K562 (cell line): ENCODE measurements around the gene DNAAF2. TPM values are rescaled to one million over a fixed set of nuclear protein-coding genes. Genes with fewer than 3 reads are reported as not detected.
A peak's percentile ranks its signal among the peaks of the same experiment; 100 is the strongest.

Experiments
- NFYB ChIP-seq: IDR thresholded peaks from 2 replicates; pipeline ENCODE4 v1.6.1; 2011; ENCODE audit warnings: mild to moderate bottlenecking, moderate library complexity; ENCODE audit not compliant: insufficient read length; ENCODE audit errors: extremely low read depth
- POLR3G ChIP-seq: IDR thresholded peaks from 2 replicates; pipeline ENCODE4 v1.6.1; 2011; ENCODE audit not compliant: insufficient read length, insufficient replicate concordance; ENCODE audit errors: extremely low read depth
- ZNF318 ChIP-seq, 2 experiments: fragments of 450-650 bp; IDR thresholded peaks; 2 replicates each; pipeline ENCODE4 v1.6.1; 2016; ENCODE audit warnings: mild to moderate bottlenecking in 2 of 2, borderline replicate concordance in 1 of 2, low read depth in 1 of 2, moderate library complexity in 1 of 2
- polyA plus RNA-seq, 8 experiments: library from polyadenylated mRNA; depleted of rRNA in 4 of 8; stranded (reverse) in 5 of 8; unstranded in 3 of 8; fragments of >200 nt; fragmentation: Nextera tagmentation in 2 of 8; fragmentation: Illumina TruSeq in 1 of 8; extraction: Ambion mirVana in 2 of 8; extraction: Trizol in 1 of 8; gene quantifications; 2 replicates each; pipeline versions ENCODE4 v1.2.1 to v1.2.3, GENCODE V29; 2011 to 2014; ENCODE audit warnings: inconsistent platforms in 1 of 8, missing spikeins in 1 of 8
- total RNA-seq, 7 experiments: library from RNA; depleted of rRNA in 6 of 7; stranded (reverse); fragments of >200 nt in 6 of 7; fragmentation: Illumina TruSeq in 2 of 7; extraction: Trizol in 2 of 7; gene quantifications; 2 replicates each; pipeline versions ENCODE4 v1.2.1 to v1.2.3, GENCODE V29; 2011 to 2021; ENCODE audit warnings: low replicate concordance in 1 of 7
- TF ChIP-seq, protein P1 (sequence below): sonication (generic); formaldehyde crosslinking; IDR thresholded peaks from 2 replicates; pipeline ENCODE4 v1.8.0; 2022; ENCODE audit warnings: missing genetic modification reagents, mild to moderate bottlenecking, borderline replicate concordance
- TF ChIP-seq, protein P2 (sequence below), 2 experiments: IDR thresholded peaks; 2 replicates each; pipeline ENCODE4 v1.6.1; 2012; ENCODE audit warnings: improper control_type of control experiment in 2 of 2, low read depth in 2 of 2, low read length in 2 of 2, borderline replicate concordance in 1 of 2

The DNAAF2 gene
- total and polyA plus RNA-seq, 9 of the 15 experiments (the other 6 are each of a cell fraction or from before 2014, with no cell fraction given) = 2.4 to 14.6 (median 11.1) TPM

DNA sequence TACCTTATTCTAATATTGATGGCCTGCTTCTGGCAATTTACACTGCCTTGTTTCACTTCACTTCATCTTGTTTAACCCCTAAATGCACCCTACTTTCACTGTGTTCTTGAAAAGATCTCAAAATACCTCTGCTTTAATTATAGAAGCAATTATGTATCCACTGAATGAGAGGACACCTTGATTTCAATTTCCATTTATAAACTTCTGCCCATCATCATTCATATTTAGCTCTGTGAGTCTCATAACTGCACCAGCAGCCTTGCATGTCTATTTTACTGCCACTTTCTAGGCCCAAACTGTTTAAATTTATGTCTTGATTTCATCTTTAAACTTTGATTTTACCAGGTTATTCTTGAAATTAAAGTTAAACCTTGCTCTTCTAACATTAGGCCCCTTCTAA is 7.1 kb upstream of the DNAAF2 start (continued):
- 0 out of 4 replicates have a peak, but pooled peaks of 1 of the 2 experiments have one; percentile 13 for TF ChIP-seq ZNF318 (IDR thresholded peaks at IDR 0.05; ENCODE audit: borderline replicate concordance in 1 of 2, low read depth in 1 of 2)
- no peak for TF ChIP-seq NFYB
- TF ChIP-seq, protein P1, sequence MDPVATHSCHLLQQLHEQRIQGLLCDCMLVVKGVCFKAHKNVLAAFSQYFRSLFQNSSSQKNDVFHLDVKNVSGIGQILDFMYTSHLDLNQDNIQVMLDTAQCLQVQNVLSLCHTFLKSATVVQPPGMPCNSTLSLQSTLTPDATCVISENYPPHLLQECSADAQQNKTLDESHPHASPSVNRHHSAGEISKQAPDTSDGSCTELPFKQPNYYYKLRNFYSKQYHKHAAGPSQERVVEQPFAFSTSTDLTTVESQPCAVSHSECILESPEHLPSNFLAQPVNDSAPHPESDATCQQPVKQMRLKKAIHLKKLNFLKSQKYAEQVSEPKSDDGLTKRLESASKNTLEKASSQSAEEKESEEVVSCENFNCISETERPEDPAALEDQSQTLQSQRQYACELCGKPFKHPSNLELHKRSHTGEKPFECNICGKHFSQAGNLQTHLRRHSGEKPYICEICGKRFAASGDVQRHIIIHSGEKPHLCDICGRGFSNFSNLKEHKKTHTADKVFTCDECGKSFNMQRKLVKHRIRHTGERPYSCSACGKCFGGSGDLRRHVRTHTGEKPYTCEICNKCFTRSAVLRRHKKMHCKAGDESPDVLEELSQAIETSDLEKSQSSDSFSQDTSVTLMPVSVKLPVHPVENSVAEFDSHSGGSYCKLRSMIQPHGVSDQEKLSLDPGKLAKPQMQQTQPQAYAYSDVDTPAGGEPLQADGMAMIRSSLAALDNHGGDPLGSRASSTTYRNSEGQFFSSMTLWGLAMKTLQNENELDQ (CRISPR knock-in tag) = no peak
- no peak for TF ChIP-seq POLR3G
- TF ChIP-seq, protein P2, sequence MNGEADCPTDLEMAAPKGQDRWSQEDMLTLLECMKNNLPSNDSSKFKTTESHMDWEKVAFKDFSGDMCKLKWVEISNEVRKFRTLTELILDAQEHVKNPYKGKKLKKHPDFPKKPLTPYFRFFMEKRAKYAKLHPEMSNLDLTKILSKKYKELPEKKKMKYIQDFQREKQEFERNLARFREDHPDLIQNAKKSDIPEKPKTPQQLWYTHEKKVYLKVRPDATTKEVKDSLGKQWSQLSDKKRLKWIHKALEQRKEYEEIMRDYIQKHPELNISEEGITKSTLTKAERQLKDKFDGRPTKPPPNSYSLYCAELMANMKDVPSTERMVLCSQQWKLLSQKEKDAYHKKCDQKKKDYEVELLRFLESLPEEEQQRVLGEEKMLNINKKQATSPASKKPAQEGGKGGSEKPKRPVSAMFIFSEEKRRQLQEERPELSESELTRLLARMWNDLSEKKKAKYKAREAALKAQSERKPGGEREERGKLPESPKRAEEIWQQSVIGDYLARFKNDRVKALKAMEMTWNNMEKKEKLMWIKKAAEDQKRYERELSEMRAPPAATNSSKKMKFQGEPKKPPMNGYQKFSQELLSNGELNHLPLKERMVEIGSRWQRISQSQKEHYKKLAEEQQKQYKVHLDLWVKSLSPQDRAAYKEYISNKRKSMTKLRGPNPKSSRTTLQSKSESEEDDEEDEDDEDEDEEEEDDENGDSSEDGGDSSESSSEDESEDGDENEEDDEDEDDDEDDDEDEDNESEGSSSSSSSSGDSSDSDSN (IDR thresholded peaks at IDR 0.05; ENCODE audit: borderline replicate concordance in 1 of 2, low read depth in 2 of 2, low read length in 2 of 2) = no peak
- TF ChIP-seq, all 486 proteins: peak for 1
